GM12872 (cell line): ENCODE measurements around the gene SLC22A7.

Experiments used
- TF ChIP-seq, protein P1 (sequence below): IDR thresholded peaks from 3 replicates; pipeline ENCODE4 v1.5.1; 2011; ENCODE audit warnings: low read depth, mild to moderate bottlenecking, low read length, moderate library complexity; ENCODE audit not compliant: insufficient read depth

SLC22A7 gene

DNA sequence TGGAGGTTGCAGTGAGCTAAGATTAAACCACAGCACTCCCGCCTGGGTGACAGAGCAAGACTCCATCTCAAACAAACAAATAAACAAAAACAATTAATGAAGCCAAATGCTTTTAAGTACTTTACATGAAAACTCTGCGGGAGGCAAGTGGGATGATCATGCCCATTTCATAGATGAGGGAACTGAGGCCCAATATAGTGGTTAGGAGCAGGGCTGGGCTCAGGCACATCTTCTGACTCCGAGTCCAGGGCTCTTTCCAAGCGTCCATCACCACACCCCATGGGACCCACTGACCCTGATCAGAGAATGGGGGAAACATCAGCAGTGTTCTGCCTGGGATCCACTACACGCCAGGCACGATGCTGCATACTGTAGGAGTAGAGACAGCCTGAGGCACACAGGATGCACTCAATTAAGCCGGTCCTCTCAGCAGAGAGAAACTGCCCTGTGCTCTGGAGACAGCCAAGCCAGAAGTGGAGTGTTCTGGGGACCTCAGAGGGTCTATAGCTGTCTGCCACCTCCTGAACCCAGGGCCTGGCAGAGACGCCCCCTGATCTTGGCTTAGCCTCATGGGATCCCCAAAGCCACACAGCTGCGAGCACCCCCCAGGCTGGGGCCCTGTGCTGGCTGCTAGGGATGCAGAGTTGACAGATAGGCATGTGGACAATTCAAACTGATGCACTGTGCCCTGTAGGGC is 41.2 kb upstream of the SLC22A7 start:
- TF ChIP-seq, protein P1, sequence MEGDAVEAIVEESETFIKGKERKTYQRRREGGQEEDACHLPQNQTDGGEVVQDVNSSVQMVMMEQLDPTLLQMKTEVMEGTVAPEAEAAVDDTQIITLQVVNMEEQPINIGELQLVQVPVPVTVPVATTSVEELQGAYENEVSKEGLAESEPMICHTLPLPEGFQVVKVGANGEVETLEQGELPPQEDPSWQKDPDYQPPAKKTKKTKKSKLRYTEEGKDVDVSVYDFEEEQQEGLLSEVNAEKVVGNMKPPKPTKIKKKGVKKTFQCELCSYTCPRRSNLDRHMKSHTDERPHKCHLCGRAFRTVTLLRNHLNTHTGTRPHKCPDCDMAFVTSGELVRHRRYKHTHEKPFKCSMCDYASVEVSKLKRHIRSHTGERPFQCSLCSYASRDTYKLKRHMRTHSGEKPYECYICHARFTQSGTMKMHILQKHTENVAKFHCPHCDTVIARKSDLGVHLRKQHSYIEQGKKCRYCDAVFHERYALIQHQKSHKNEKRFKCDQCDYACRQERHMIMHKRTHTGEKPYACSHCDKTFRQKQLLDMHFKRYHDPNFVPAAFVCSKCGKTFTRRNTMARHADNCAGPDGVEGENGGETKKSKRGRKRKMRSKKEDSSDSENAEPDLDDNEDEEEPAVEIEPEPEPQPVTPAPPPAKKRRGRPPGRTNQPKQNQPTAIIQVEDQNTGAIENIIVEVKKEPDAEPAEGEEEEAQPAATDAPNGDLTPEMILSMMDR = no peak

DNA sequence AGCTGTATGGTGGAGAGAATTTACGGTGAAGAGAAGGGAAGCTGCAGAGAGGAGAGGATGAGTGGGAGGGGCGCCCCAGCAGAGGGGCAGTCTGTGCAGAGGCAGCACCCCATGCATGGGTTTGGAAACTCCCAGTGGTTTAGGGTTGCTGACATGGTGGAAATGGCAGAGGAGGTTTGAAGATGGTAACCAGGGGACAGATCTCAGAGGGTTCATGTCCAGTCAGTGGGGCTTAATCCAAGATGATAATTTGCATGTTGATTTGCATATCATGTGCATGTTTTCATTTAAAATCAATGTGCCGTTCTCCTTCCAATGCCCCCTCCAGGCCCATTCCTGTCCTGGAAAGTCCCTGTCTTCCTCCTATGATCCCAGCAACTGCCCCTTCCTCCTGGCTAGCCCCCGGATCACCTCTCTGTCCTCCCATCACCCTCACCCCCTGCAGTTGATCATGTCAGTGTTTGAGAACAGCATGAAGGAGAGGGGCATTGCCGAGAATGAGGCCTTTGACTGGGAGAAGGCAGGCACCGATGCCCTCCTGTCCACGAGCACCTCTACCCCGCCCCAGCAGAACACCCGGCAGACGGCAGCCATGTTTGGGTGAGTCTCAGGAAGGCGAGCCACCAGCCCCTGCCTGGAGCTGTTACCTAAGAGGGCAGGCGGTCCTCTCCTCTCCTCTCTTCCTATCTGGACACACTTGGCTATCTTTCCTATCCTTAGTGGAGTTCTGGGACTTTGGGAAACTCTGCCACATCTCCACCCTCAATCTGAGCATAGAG is 40.5 kb upstream of the SLC22A7 start:
- TF ChIP-seq, protein P1 = no peak

DNA sequence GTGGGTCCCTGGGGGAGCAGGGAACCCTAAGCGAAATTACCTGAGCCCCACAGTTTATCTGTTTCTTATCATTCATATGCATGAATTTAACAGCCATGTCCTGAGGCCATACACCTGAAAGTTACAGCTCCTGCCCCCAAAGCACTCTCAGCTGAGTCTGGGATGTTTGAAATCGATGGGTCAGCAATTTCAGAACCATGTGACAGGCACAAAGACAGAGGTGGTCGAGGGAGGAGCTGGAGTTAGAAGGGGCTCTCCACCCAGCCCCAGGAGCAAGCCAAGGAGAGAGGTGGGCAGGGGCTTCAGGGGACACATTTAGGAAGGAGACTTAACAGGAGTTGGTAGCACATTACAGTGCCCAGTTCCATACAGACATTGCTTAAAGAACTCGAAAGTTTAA is 39.9 kb upstream of the SLC22A7 start:
- TF ChIP-seq, protein P1 = no peak

DNA sequence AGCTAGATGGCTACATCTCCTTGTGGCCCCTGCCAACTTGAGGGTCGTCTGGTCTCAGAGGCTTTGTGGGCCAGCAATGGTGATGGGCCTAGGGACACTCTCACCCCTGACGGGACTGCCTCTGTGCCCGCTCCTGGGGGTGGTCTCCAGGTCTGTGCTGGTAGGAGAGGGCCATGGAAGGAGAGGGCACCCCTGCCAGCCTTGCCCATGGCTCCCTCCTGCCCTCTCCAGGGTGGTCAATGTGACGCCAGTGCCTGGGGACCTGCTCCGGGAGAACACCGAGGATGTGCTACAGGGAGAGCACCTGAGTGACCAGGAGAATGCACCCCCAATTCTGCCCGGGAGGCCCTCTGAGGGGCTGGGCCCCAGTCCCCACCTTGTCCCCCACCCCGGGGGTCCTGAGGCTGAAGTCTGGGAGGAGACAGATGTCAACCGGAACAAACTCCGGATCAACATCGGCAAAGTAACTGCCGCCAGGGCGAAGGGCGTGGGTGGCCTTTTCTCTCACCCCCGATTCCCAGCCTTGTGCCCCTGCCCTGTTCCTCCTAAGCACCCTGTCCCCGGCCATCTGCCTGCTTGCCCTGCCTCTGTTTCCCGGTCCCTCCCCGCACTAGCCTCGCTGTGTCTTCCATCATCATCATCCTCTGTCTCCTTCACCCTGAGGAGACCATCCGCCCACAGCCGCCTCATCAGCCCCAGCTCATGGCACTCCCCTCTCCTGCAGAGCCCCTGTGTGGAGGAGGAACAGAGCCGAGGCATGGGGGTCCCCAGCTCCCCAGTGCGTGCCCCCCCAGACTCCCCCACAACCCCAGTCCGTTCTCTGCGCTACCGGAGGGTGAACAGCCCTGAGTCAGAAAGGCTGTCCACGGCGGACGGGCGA is 39.0 kb upstream of the SLC22A7 start:
- TF ChIP-seq, protein P1 = no peak

DNA sequence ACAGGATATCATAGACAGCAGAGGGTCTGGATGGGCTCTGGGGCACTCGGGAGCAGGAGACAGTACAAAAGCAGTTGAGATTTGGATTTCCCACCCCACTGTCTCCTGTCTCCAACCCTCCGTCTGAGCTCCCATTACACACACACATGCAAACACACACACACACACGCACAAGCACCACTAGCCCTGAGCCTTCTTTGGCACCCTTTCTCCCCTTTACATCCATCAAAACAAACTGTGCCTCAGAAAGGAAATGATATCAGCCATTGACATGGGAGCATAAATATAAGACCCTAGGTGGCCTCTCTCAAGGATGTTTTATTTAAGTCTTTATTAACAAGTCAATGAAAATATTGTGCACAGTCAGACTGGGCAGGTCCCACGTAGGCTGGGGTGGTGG is 37.3 kb upstream of the SLC22A7 start:
- TF ChIP-seq, protein P1 = no peak

DNA sequence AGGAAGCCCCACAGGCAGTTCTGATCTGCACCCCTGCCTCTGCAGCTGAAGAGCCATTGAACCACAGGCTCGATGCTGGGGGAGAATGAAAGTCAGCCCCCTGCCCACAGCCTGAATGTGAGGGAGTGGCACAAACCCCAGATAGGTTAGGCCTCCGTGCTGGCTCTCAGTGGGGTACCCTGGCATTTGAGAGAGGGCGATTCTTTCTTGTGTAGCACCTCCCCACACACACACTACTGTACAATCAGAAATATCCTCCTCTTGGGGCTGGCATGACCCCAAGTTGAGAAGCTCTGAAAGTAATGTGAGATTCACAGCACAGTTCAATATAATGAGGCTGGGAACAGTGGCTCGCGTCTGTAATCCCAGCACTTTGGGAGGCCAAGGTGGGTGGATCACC is 36.9 kb upstream of the SLC22A7 start:
- TF ChIP-seq, protein P1 = no peak

DNA sequence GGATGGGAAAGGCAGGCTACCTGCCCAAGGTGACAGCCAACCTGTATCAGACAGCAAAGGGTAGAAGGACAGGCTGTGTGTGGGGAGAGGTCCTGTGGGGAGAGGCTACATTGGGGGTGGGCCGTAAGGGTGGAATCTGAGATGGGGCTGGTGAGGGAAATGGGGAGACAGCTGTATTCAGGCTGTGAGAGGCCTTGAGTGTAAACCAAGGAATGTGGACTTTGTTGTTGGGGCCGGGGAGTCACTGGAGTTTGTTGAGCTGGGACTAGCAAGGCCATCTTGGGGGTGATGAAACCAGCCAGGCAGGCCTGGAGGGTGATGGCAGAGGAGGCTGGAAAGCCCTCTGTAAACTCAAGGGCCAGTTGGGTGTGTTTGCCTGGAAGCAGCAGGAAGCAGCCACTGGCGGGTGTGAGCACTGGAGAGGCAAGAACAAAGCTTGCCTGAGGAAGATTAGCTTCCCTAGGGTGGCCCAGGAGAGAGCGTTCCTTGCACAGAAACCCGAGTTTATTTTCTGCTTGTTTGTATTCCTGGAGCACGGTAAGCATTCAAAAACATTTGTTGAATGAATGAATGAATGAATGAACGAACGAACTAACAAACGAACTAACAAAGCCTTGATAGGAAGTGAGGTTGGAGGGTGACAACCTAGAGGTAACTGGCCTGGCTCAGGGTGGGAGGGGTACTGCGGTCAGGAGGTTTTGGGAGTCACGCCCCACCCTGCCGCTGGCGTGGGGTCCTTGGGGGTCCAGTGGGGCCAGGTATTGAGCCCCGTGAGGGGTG is 35.9 kb upstream of the SLC22A7 start:
- TF ChIP-seq, protein P1 = no peak
